ENCODE results near the gene SLAIN1. TPM values are rescaled to one million over a fixed set of nuclear protein-coding genes. Genes with fewer than 3 reads are reported as not detected.
A peak's percentile ranks its signal among the peaks of the same experiment; 100 is the strongest.

SLAIN1 gene
- total RNA-seq, 1 donor from 2014 or later, result 3.4 TPM

- TF ChIP-seq CTCF (IDR thresholded peaks at IDR 0.05; ENCODE audit: insufficient read depth, low read depth, low read length) (peak; percentile 28), EZH2 (IDR thresholded peaks at IDR 0.05; ENCODE audit: insufficient read depth, low read length) (no peak)
Measured at GRCh38 chr13:77810430-77810829, 112.9 kb downstream of the SLAIN1 start.

GRCh38 chr13:77810878-77811277 lies 113.4 kb downstream of the SLAIN1 start:
- no peaks in the 10 kb centered on the region for H3K27me3 ChIP-seq (ENCODE audit: insufficient read depth, low read length)
- H3K27me3 Mint-ChIP-seq (ENCODE audit: low read depth, unreplicated experiment), result peaks cover 2% of the 10 kb centered on the region
- H3K4me1 ChIP-seq (ENCODE audit: insufficient read depth, low read length), result no peaks in the 10 kb centered on the region
- no peaks in the 10 kb centered on the region for H3K4me1 Mint-ChIP-seq (ENCODE audit: low read depth, unreplicated experiment)
- no peaks in the 10 kb centered on the region for H3K36me3 Mint-ChIP-seq (ENCODE audit: low read depth, unreplicated experiment)
- H3K79me2 ChIP-seq (ENCODE audit: insufficient read depth, low read length), result no peaks in the 10 kb centered on the region
- no peak overlapping the region for H2AFZ ChIP-seq (ENCODE audit: low read depth, low read length)
- H4K20me1 ChIP-seq (ENCODE audit: insufficient read depth, low read length), result no peaks in the 10 kb centered on the region
- no peak for TF ChIP-seq EZH2 (IDR thresholded peaks at IDR 0.05; ENCODE audit: insufficient read depth, low read length)
- no peak for TF ChIP-seq CTCF (IDR thresholded peaks at IDR 0.05; ENCODE audit: insufficient read depth, low read depth, low read length)
- H3K4me2 ChIP-seq (ENCODE audit: low read length), result no peak overlapping the region
- no peak overlapping the region for H3K9ac ChIP-seq (ENCODE audit: low read length)
- H3K9me3 Mint-ChIP-seq (ENCODE audit: unreplicated experiment), result no peaks in the 10 kb centered on the region
- no peak for DNase-seq (ENCODE audit: low read depth)
- no peaks in the 10 kb centered on the region for H3K36me3 ChIP-seq (ENCODE audit: insufficient read depth, low read length)
- H3K27ac Mint-ChIP-seq (ENCODE audit: unreplicated experiment), result no peak overlapping the region
- H3K4me3 ChIP-seq (ENCODE audit: insufficient read depth, low read depth, low read length), result no peak overlapping the region
- H3K27ac ChIP-seq (ENCODE audit: low read depth, low read length), result no peak overlapping the region
- no peak for FAIRE-seq
- no peaks in the 10 kb centered on the region for H3K9me3 ChIP-seq (ENCODE audit: insufficient read depth, low read depth, low read length)
- no peak overlapping the region for H3K4me3 Mint-ChIP-seq (ENCODE audit: unreplicated experiment)

More at GRCh38 chr13:77810430-77810829, 112.9 kb downstream of the SLAIN1 start:
- H3K9me3 Mint-ChIP-seq (ENCODE audit: unreplicated experiment), result no peaks in the 10 kb centered on the region
- no peak overlapping the region for H3K4me3 Mint-ChIP-seq (ENCODE audit: unreplicated experiment)
- peaks cover 2% of the 10 kb centered on the region for H3K27me3 Mint-ChIP-seq (ENCODE audit: low read depth, unreplicated experiment)
- no peak overlapping the region for H2AFZ ChIP-seq (ENCODE audit: low read depth, low read length)
- FAIRE-seq, result no peak
- H3K36me3 ChIP-seq (ENCODE audit: insufficient read depth, low read length), result no peaks in the 10 kb centered on the region
- H4K20me1 ChIP-seq (ENCODE audit: insufficient read depth, low read length), result no peaks in the 10 kb centered on the region
- H3K36me3 Mint-ChIP-seq (ENCODE audit: low read depth, unreplicated experiment), result no peaks in the 10 kb centered on the region
- no peaks in the 10 kb centered on the region for H3K79me2 ChIP-seq (ENCODE audit: insufficient read depth, low read length)
- no peaks in the 10 kb centered on the region for H3K27me3 ChIP-seq (ENCODE audit: insufficient read depth, low read length)
- H3K4me3 ChIP-seq (ENCODE audit: insufficient read depth, low read depth, low read length), result no peak overlapping the region
- no peak overlapping the region for H3K27ac ChIP-seq (ENCODE audit: low read depth, low read length)
- H3K9me3 ChIP-seq (ENCODE audit: insufficient read depth, low read depth, low read length), result no peaks in the 10 kb centered on the region
- H3K4me1 ChIP-seq (ENCODE audit: insufficient read depth, low read length), result no peaks in the 10 kb centered on the region
- no peak overlapping the region for H3K4me2 ChIP-seq (ENCODE audit: low read length)
- H3K4me1 Mint-ChIP-seq (ENCODE audit: low read depth, unreplicated experiment), result no peaks in the 10 kb centered on the region
- H3K9ac ChIP-seq (ENCODE audit: low read length), result no peak overlapping the region
- DNase-seq (ENCODE audit: low read depth), result peak; percentile 6
- no peak overlapping the region for H3K27ac Mint-ChIP-seq (ENCODE audit: unreplicated experiment)

- no peaks in the 10 kb centered on the region for H3K36me3 Mint-ChIP-seq (ENCODE audit: low read depth, unreplicated experiment)
- DNase-seq (ENCODE audit: low read depth) (no peak), FAIRE-seq (no peak)
- no peaks in the 10 kb centered on the region for H3K4me1 Mint-ChIP-seq (ENCODE audit: low read depth, unreplicated experiment)
- Histone ChIP-seq H3K79me2 (ENCODE audit: insufficient read depth, low read length) (no peaks in the 10 kb centered on the region), H3K27ac (ENCODE audit: low read depth, low read length) (no peak overlapping the region), H2AFZ (ENCODE audit: low read depth, low read length) (no peak overlapping the region), H4K20me1 (ENCODE audit: insufficient read depth, low read length) (no peaks in the 10 kb centered on the region), H3K4me1 (ENCODE audit: insufficient read depth, low read length) (no peaks in the 10 kb centered on the region), H3K4me3 (ENCODE audit: insufficient read depth, low read depth, low read length) (no peak overlapping the region), H3K27me3 (ENCODE audit: insufficient read depth, low read length) (no peaks in the 10 kb centered on the region), H3K9me3 (ENCODE audit: insufficient read depth, low read depth, low read length) (no peaks in the 10 kb centered on the region), H3K9ac (ENCODE audit: low read length) (no peak overlapping the region), H3K4me2 (ENCODE audit: low read length) (no peak overlapping the region), H3K36me3 (ENCODE audit: insufficient read depth, low read length) (no peaks in the 10 kb centered on the region)
- no peaks in the 10 kb centered on the region for H3K9me3 Mint-ChIP-seq (ENCODE audit: unreplicated experiment)
- H3K4me3 Mint-ChIP-seq (ENCODE audit: unreplicated experiment), result no peak overlapping the region
- TF ChIP-seq EZH2 (IDR thresholded peaks at IDR 0.05; ENCODE audit: insufficient read depth, low read length), result no peak
- no peak for TF ChIP-seq CTCF (IDR thresholded peaks at IDR 0.05; ENCODE audit: insufficient read depth, low read depth, low read length)
- H3K27me3 Mint-ChIP-seq (ENCODE audit: low read depth, unreplicated experiment), result peaks cover 2% of the 10 kb centered on the region
- no peak overlapping the region for H3K27ac Mint-ChIP-seq (ENCODE audit: unreplicated experiment)
Measured at GRCh38 chr13:77811381-77811780, 113.9 kb downstream of the SLAIN1 start.
